Endothelial cell of umbilical vein (primary cell): ENCODE results near the gene TWF2. TPM values are rescaled to one million over a fixed set of nuclear protein-coding genes. Genes with fewer than 3 reads are reported as not detected.

Source experiments
- BruUV-seq: library from RNA; stranded (reverse); fragments of 400-500 nt; replicated peaks from 2 replicates; lab custom pipeline; 2021; lab: Mats Ljungman, UMichigan
- CTCF ChIA-PET: fragments of 300-600, 350-600 bp; sonication (Branson Sonifier 250); formaldehyde crosslinking; loops from one replicate; lab custom pipeline; 2021; ENCODE audit warnings: antibody characterized with exemption, inconsistent platforms; lab: Charles Lee
- POLR2A ChIA-PET: fragments of 300-600, 350-600 bp; sonication (Branson Sonifier 250); formaldehyde crosslinking; loops from one replicate; lab custom pipeline; 2021; ENCODE audit warnings: antibody characterized with exemption, inconsistent platforms; lab: Charles Lee
- DNase-seq: peaks from one replicate; pipeline ENCODE4 v3.0.0-alpha.2; 2011; ENCODE audit warnings: low read depth, low spot score
- FAIRE-seq: peaks from 2 replicates; lab custom pipeline; 2011; peaks lifted over from hg19 to GRCh38; lab: Jason Lieb, UNC
- H2AFZ ChIP-seq: 2 replicates; pipeline ENCODE4 v1.6.0; 2012; ENCODE audit warnings: low read depth, low read length, control low read depth, inconsistent platforms
- H3K27ac ChIP-seq: 2 replicates; pipeline ENCODE4 v1.5.1; 2011; ENCODE audit warnings: low read depth, mild to moderate bottlenecking, control low read depth, low read length, moderate library complexity; ENCODE audit not compliant: insufficient read depth
- H3K27me3 ChIP-seq, 2 experiments: 2 replicates each; pipeline versions ENCODE4 v1.6.0 to v1.6.1; 2011; ENCODE audit warnings: low read length in 2 of 2, mixed read lengths in 1 of 2; ENCODE audit not compliant: control insufficient read depth in 2 of 2, insufficient read depth in 2 of 2
- H3K36me3 ChIP-seq, 2 experiments: 2 replicates in 1 of 2; 3 replicates in 1 of 2; pipeline ENCODE4 v1.5.1; 2011; ENCODE audit warnings: low read length in 2 of 2, mild to moderate bottlenecking in 1 of 2, moderate library complexity in 1 of 2; ENCODE audit not compliant: control insufficient read depth in 2 of 2, insufficient read depth in 2 of 2; ENCODE audit errors: extremely low read depth in 1 of 2
- H3K4me1 ChIP-seq: 3 replicates; pipeline ENCODE4 v1.5.1; 2011; ENCODE audit warnings: mild to moderate bottlenecking, low read length; ENCODE audit not compliant: control insufficient read depth, insufficient read depth; ENCODE audit errors: extremely low read depth
- H3K4me2 ChIP-seq: 2 replicates; pipeline ENCODE4 v1.6.1; 2011; ENCODE audit warnings: low read length, control low read depth, mixed read lengths; ENCODE audit not compliant: insufficient read depth
- H3K4me3 ChIP-seq, 3 experiments: fragments of 200-600 bp in 1 of 3; sonication (generic), shearing (Covaris generic) in 1 of 3; replicated peaks in 1 of 3; 2 replicates each; pipeline ENCODE4 v1.5.1; 2011 to 2016; ENCODE audit warnings: control low read depth in 3 of 3, low read length in 3 of 3, mild to moderate bottlenecking in 2 of 3, inconsistent platforms in 1 of 3, low read depth in 1 of 3, moderate library complexity in 1 of 3; ENCODE audit not compliant: insufficient read depth in 1 of 3
- H3K79me2 ChIP-seq: 2 replicates; pipeline ENCODE4 v1.6.0; 2012; ENCODE audit warnings: low read length, inconsistent platforms; ENCODE audit not compliant: control insufficient read depth, insufficient read depth
- H3K9ac ChIP-seq: replicated peaks from 2 replicates; pipeline ENCODE3; 2011; ENCODE audit warnings: low read length, control low read depth; ENCODE audit not compliant: insufficient read depth; ENCODE audit errors: extremely low read depth
- H3K9me1 ChIP-seq: replicated peaks from 3 replicates; pipeline ENCODE4 v1.6.0; 2011; ENCODE audit warnings: mild to moderate bottlenecking, low read length; ENCODE audit not compliant: control insufficient read depth, insufficient read depth; ENCODE audit errors: extremely low read depth
- H3K9me3 ChIP-seq: replicated peaks from 2 replicates; pipeline ENCODE4 v1.5.1; 2012; ENCODE audit warnings: low read length, inconsistent platforms; ENCODE audit not compliant: control insufficient read depth, insufficient read depth
- H4K20me1 ChIP-seq: replicated peaks from 2 replicates; pipeline ENCODE3; 2011; ENCODE audit warnings: mild to moderate bottlenecking, low read length; ENCODE audit not compliant: control insufficient read depth, insufficient read depth; ENCODE audit errors: extremely low read depth
- CTCF ChIP-seq, 2 donors: IDR thresholded peaks; 1 replicate in 1 of 2; 2 replicates in 1 of 2; pipeline ENCODE4 v1.5.1; 2011; ENCODE audit warnings: low read length in 2 of 2, mild to moderate bottlenecking in 2 of 2, moderate library complexity in 2 of 2, control low read depth in 1 of 2, inconsistent platforms in 1 of 2, low read depth in 1 of 2; ENCODE audit not compliant: insufficient read depth in 1 of 2; ENCODE audit errors: extremely low read depth in 1 of 2
- EZH2 ChIP-seq: IDR thresholded peaks from 2 replicates; pipeline ENCODE4 v1.6.1; 2012; ENCODE audit warnings: borderline replicate concordance, low read depth, mild to moderate bottlenecking, moderate library complexity, low read length, inconsistent platforms; ENCODE audit not compliant: severe bottlenecking
- FOS ChIP-seq: IDR thresholded peaks from 2 replicates; pipeline ENCODE4 v1.6.1; 2011; ENCODE audit warnings: mild to moderate bottlenecking, low read length, moderate library complexity, borderline replicate concordance; ENCODE audit not compliant: insufficient read depth
- GATA2 ChIP-seq: IDR thresholded peaks from 2 replicates; pipeline ENCODE4 v1.7.0; 2011; ENCODE audit warnings: low read depth, mild to moderate bottlenecking, moderate library complexity, mixed read lengths, low read length; ENCODE audit not compliant: insufficient read length, insufficient read depth
- JUN ChIP-seq: IDR thresholded peaks from 2 replicates; pipeline ENCODE4 v1.6.1; 2011; ENCODE audit warnings: borderline replicate concordance, low read depth; ENCODE audit not compliant: insufficient read length, insufficient read depth
- MYC ChIP-seq: IDR thresholded peaks from one replicate; pipeline ENCODE4 v1.6.1; 2011; ENCODE audit warnings: mild to moderate bottlenecking, low read depth, low read length
- POLR2A ChIP-seq: IDR thresholded peaks from 2 replicates; pipeline ENCODE4 v1.6.1; 2012; ENCODE audit warnings: low read depth, mild to moderate bottlenecking, control low read depth, low read length
- POLR2AphosphoS5 ChIP-seq: IDR thresholded peaks from 2 replicates; pipeline ENCODE4 v1.6.1; 2012; ENCODE audit warnings: low read depth, mild to moderate bottlenecking, control low read depth, low read length, moderate library complexity; ENCODE audit not compliant: insufficient read depth
- dilution Hi-C: fragments of 300-500 bp; cut with MboI; formaldehyde crosslinking; loops from one replicate; pipeline ENCODE4 v1.15.0; 2019; ENCODE audit warnings: low sequenced_read_pairs; ENCODE audit not compliant: extremely low pct_ligation_motif_present
- intact Hi-C: fragments of 100-400 bp; cut with micrococcal nuclease; formaldehyde crosslinking; loops from one replicate; pipeline ENCODE4 v1.10.0; 2022
- polyA plus RNA-seq, 4 experiments: library from polyadenylated mRNA; depleted of rRNA in 3 of 4; stranded (reverse) in 3 of 4; unstranded in 1 of 4; fragments of >200 nt; gene quantifications; 2 replicates each; pipeline versions ENCODE4 v1.2.1 to v1.2.3, GENCODE V29; 2011 to 2012; ENCODE audit warnings: missing spikeins in 1 of 4
- total RNA-seq: library from RNA; stranded (reverse); gene quantifications from 2 replicates; pipeline ENCODE4 v1.2.3, GENCODE V29; 2021
- TF ChIP-seq, protein P1 (sequence below): IDR thresholded peaks from 2 replicates; pipeline ENCODE4 v1.6.1; 2011; ENCODE audit not compliant: insufficient read depth, insufficient read length

Gene TWF2
- total and polyA plus RNA-seq, 2 donors (not counting 3 experiments of a cell fraction or from before 2014, with no cell fraction given): 82.9 to 134 TPM

- Histone ChIP-seq H3K27me3 (no peaks in the 10 kb centered on the region), H3K27ac (no peak overlapping the region), H3K9ac (no peak overlapping the region), H3K36me3 (peaks cover 35 to 52% of the 10 kb centered on the region in 2 experiments), H4K20me1 (peaks cover 2% of the 10 kb centered on the region), H3K9me3 (no peaks in the 10 kb centered on the region), H3K4me3 (no peak overlapping the region), H3K9me1 (no peaks in the 10 kb centered on the region), H3K79me2 (peaks cover 60% of the 10 kb centered on the region), H3K4me1 (peaks cover 15% of the 10 kb centered on the region), H2AFZ (no peak overlapping the region), H3K4me2 (no peak overlapping the region)
- POLR2A ChIA-PET: no interaction called here
- DNase-seq (no peak), FAIRE-seq (no peak)
- dilution Hi-C loops (no loop called here), intact Hi-C loops (no loop called here)
- no peak for TF ChIP-seq POLR2AphosphoS5
- TF ChIP-seq JUN: no peak
- no peak for TF ChIP-seq FOS
- no peak for TF ChIP-seq MYC
- no peak for TF ChIP-seq CTCF (IDR thresholded peaks at IDR 0.05; ENCODE audit: extremely low read depth in 1 of 2, insufficient read depth in 1 of 2, low read depth in 1 of 2, low read length in 2 of 2)
- TF ChIP-seq, protein P1, sequence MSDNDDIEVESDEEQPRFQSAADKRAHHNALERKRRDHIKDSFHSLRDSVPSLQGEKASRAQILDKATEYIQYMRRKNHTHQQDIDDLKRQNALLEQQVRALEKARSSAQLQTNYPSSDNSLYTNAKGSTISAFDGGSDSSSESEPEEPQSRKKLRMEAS: no peak
- no peak for TF ChIP-seq EZH2
- TF ChIP-seq GATA2: no peak
- TF ChIP-seq POLR2A: no peak
- CTCF ChIA-PET: interaction anchor here (1.4 kb wide), 2 partner anchors 13 to 31 kb away, joined by 3 to 7 read pairs; no protein-coding TSS in a partner anchor
- no TSS peak for BruUV-seq
Measured at GRCh38 chr3:52262447-52262846, 23.5 kb upstream of the TWF2 start.
